Articular chondrocyte of knee joint (primary cell): ENCODE data around the gene GPR157. TPM values are rescaled to one million over a fixed set of nuclear protein-coding genes. Genes with fewer than 3 reads are reported as not detected.

Experiments used
- small RNA-seq: library from RNA; depleted of rRNA; stranded (forward); fragments of <200 nt; gene quantifications from one replicate; pipeline ENCODE3, GENCODE V24; 2012
- total RNA-seq: library from RNA; depleted of rRNA; stranded (reverse); fragments of >200 nt; gene quantifications from 2 replicates; pipeline ENCODE4 v1.2.3, GENCODE V29; 2012

Gene GPR157, protein sequence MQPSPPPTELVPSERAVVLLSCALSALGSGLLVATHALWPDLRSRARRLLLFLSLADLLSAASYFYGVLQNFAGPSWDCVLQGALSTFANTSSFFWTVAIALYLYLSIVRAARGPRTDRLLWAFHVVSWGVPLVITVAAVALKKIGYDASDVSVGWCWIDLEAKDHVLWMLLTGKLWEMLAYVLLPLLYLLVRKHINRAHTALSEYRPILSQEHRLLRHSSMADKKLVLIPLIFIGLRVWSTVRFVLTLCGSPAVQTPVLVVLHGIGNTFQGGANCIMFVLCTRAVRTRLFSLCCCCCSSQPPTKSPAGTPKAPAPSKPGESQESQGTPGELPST
- total RNA-seq: 3.7 and 5.7 TPM in 2 replicates

DNA sequence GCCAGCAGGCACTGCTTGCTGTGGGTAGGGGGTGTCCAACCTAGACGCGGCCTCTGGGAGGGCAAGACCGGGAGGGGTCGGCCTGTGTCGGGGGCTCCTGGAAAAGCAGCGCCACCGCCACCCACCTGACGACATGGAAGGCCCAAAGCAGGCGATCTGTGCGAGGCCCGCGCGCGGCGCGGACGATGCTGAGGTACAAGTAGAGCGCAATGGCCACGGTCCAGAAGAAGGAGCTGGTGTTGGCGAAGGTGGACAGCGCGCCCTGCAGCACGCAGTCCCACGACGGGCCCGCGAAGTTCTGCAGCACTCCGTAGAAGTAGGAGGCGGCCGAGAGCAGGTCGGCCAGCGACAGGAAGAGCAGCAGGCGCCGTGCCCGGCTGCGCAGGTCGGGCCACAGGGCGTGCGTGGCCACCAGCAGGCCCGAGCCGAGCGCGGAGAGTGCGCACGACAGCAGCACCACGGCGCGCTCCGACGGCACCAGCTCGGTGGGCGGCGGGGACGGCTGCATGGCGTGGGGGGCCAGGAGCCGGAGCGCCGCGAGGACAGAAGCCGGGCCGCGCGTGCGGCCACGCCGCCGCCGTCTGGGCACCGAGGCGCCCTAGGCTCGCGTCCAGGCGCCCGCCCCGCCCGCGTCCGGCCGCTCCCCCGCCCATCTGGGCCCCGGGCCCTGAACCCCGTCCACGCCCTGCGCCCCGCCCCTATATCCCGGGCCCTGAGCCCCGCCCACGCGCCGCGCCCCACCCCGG is at the start of gene GPR157:
Gene GPR157, minus strand, starts transcription at position 583 of the 746 bp plus-strand sequence. Its CDS starts 75 bp downstream, at position 508.

DNA sequence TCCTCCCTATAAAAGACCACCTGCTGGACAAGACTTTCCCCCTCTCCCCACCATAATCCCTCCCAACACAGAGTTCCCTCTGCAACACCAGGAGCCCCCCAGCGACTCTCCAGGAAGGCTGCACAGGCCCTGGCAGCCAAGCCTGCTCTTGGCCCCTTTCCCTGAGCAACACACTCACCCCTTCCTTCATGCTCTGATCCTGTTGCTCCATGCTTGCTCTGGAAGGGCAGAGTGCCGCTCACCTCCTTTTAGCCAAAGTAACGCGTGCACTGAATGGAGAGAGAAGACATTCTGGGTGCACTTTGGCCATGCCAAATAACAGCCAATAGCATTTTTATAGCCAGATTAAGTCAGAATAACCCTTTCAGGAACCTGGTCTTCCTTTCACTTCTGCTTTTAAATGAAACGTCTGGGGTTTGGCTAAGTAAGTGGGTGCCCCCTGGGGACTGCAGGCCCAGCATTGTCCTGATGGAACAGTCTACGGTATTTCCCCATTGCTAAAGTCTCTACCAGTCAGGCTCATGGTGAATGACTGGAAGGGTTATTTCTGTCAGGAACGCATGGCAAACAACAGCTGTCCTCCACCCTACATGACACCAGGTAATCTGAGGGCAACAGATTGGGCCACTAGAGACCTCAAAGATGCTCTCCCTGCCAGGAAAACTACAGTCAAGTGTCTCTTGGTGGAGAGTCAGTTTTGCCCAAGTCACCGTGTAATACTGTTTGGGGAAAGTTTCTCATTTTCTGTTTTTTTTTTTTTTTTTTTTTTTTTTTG is 59.4 kb downstream of the GPR157 start, which contains the start of gene SLC2A5:
Gene SLC2A5, minus strand, starts transcription at position 310 of the 775 bp plus-strand sequence. Its CDS starts 99 bp downstream, at position 211.

Small RNA genes within 50 kb of the gene (small RNA-seq; reads per million reads assigned to genes)
- gene RF00424: not detected

Other genes with a start within 250 kb of the GPR157 start
- gene CA6, start 183.2 kb downstream of the GPR157 start, total RNA-seq: not detected in 2 replicates
- not detected in 2 replicates for gene SLC2A7, start 102.7 kb downstream of the GPR157 start, total RNA-seq
- 0.22 and 0.91 TPM in 2 replicates for gene SLC2A5, start 59.5 kb downstream of the GPR157 start, total RNA-seq
- 56.1 and 66.6 TPM in 2 replicates for gene H6PD, start 105.7 kb upstream of the GPR157 start, total RNA-seq
- gene SPSB1, start 163.8 kb upstream of the GPR157 start, total RNA-seq: 20.0 and 31.4 TPM in 2 replicates